ENCODE results near the gene AKAP13.

DNA sequence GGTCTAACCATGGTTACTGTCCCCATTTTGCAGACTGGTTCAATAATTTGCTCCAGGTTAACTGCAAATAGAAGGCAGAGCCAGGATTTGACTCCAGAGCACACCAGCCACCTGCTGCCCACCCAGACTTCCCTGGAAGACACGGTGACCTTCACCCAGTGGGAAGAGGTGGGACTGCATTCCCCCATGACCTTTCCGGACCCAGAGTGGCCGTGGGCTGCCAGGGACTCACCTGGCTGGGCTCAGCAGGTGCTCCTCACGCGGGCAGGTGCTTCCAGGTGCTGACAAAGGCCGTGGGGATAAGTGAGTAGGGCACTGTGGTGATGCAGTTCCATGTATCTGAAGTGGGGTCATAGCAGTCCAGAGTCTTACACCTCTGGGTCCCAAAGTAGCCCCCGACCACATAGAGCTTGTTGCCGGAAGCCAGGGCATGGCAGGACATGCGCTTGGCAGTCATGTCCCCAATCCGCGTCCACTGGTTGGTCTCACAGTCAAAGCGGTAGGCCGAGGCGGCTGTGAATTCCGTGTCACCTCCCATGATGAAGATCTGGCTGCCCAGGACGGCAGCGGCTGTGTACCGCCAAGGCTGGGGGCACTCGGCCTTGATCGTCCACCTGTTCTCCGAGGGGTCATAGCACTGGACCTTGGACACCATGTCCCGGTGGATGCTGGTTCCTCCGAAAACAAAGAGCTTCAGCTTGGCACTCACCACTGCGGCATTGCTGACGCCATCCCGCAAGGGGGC is 387.6 kb downstream of the AKAP13 start:
- TF ChIP-seq, protein P1, sequence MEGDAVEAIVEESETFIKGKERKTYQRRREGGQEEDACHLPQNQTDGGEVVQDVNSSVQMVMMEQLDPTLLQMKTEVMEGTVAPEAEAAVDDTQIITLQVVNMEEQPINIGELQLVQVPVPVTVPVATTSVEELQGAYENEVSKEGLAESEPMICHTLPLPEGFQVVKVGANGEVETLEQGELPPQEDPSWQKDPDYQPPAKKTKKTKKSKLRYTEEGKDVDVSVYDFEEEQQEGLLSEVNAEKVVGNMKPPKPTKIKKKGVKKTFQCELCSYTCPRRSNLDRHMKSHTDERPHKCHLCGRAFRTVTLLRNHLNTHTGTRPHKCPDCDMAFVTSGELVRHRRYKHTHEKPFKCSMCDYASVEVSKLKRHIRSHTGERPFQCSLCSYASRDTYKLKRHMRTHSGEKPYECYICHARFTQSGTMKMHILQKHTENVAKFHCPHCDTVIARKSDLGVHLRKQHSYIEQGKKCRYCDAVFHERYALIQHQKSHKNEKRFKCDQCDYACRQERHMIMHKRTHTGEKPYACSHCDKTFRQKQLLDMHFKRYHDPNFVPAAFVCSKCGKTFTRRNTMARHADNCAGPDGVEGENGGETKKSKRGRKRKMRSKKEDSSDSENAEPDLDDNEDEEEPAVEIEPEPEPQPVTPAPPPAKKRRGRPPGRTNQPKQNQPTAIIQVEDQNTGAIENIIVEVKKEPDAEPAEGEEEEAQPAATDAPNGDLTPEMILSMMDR (IDR thresholded peaks at IDR 0.05): no peak
- no peak for TF ChIP-seq POLR2A (IDR thresholded peaks at IDR 0.05)

Measured in testis (tissue), 2 donors.